Neural crest cell (in vitro differentiated cells): ENCODE data around the gene VCAN. TPM values are rescaled to one million over a fixed set of nuclear protein-coding genes. Genes with fewer than 3 reads are reported as not detected.

ENCODE experiments used
- DNase-seq: peaks from one replicate; pipeline ENCODE4 v3.0.0; 2021; ENCODE audit warnings: low read depth, mixed read lengths, low spot score
- H3K27ac Mint-ChIP-seq: one replicate; pipeline ENCODE4 v1.8.0; 2021; ENCODE audit warnings: mild to moderate bottlenecking, mixed read lengths; ENCODE audit not compliant: unreplicated experiment
- H3K27me3 Mint-ChIP-seq: 2 replicates; pipeline ENCODE4 v1.8.0; 2021; ENCODE audit warnings: low read depth, mild to moderate bottlenecking, mixed read lengths
- H3K36me3 Mint-ChIP-seq: 2 replicates; pipeline ENCODE4 v1.8.0; 2021; ENCODE audit warnings: low read depth, mild to moderate bottlenecking, mixed read lengths
- H3K4me1 Mint-ChIP-seq: 2 replicates; pipeline ENCODE4 v1.8.0; 2021; ENCODE audit warnings: mixed read lengths
- H3K4me3 Mint-ChIP-seq: one replicate; pipeline ENCODE4 v1.8.0; 2021; ENCODE audit warnings: mild to moderate bottlenecking, mixed read lengths
- H3K9me3 Mint-ChIP-seq: 2 replicates; pipeline ENCODE4 v1.8.0; 2021; ENCODE audit warnings: mixed read lengths
- total RNA-seq: library from RNA; stranded (reverse); gene quantifications from 2 replicates; pipeline ENCODE4 v1.2.1, GENCODE V29; 2021
- TF ChIP-seq, protein P1 (sequence below): fragments of 200-600 bp; sonication (generic); conservative IDR thresholded peaks from 2 replicates; pipeline ENCODE4 v1.5.0; 2021; ENCODE audit warnings: antibody characterized with exemption, mild to moderate bottlenecking

The VCAN gene
- total RNA-seq, 1 donor from 2014 or later: 236 TPM

DNA sequence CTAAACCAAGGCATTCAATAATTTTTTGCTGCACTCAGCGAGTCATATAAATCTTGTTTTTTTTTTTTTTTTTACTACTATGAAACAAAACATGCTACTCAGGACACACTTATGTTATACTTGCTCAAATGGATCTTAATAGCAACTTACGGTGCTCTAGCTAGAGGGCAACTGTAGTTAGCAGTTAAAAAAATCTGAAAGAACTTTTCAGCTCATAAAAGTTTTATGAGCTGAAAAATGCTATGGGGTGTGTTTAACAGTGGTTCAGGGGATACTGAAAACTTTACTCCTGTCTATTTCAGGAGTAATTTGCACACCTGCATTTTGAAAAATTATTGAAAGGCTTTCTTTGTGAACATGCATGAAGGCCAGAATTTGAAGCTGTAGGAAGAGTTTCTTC is 53.4 kb downstream of the VCAN start:
- Mint-ChIP-seq H3K9me3 (no peaks in the 10 kb centered on the region), H3K27me3 (peaks cover 7% of the 10 kb centered on the region), H3K4me3 (no peak overlapping the region), H3K36me3 (peaks cover 29% of the 10 kb centered on the region), H3K27ac (no peak overlapping the region), H3K4me1 (no peaks in the 10 kb centered on the region)
- no peak for DNase-seq
- TF ChIP-seq, protein P1, sequence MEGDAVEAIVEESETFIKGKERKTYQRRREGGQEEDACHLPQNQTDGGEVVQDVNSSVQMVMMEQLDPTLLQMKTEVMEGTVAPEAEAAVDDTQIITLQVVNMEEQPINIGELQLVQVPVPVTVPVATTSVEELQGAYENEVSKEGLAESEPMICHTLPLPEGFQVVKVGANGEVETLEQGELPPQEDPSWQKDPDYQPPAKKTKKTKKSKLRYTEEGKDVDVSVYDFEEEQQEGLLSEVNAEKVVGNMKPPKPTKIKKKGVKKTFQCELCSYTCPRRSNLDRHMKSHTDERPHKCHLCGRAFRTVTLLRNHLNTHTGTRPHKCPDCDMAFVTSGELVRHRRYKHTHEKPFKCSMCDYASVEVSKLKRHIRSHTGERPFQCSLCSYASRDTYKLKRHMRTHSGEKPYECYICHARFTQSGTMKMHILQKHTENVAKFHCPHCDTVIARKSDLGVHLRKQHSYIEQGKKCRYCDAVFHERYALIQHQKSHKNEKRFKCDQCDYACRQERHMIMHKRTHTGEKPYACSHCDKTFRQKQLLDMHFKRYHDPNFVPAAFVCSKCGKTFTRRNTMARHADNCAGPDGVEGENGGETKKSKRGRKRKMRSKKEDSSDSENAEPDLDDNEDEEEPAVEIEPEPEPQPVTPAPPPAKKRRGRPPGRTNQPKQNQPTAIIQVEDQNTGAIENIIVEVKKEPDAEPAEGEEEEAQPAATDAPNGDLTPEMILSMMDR: no peak

DNA sequence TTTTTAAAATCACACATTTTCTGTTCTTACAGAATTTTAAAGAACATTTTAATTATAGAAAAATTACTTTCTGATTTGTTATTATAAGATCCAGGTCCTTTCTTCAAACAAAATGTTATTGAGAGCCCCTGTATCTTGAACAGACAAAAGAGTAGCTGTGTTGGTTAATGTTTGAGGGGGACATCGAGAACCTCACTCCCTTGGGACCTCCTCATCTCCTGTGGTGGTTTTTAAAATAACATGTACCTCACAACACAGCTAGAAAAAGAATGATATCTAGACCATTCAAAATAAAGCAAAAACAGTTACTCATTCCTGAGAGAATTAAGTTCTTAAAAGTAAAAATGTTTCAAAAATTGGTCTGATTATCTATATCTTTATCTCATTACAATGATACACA is 54.7 kb downstream of the VCAN start:
- Mint-ChIP-seq H3K4me1 (peaks cover 13% of the 10 kb centered on the region), H3K27me3 (peaks cover 7% of the 10 kb centered on the region), H3K4me3 (no peak overlapping the region), H3K36me3 (peaks cover 21% of the 10 kb centered on the region), H3K27ac (no peak overlapping the region), H3K9me3 (no peaks in the 10 kb centered on the region)
- TF ChIP-seq, protein P1: no peak
- no peak for DNase-seq

DNA sequence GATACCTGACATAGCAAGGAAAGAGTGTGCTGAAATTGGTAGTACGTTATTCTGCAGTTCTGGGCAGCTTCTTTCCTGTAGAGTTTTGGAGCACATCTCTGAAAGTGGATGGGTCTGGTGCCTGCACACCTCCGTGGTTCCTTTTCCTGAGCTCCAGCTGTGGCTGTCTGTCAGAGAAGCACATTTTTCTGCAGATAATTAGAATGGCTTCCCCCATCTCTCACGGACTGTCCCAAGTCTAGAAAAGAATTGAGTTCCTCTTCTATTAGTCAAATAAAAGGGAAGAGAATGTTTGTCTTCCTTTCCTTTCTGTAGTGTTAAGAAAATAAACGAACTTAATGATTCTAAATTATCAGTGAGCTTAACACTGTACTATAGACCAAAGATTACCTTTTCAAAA is 55.7 kb downstream of the VCAN start:
- peaks cover 17% of the 10 kb centered on the region for H3K36me3 Mint-ChIP-seq
- H3K9me3 Mint-ChIP-seq: no peaks in the 10 kb centered on the region
- H3K27me3 Mint-ChIP-seq: peaks cover 7% of the 10 kb centered on the region
- H3K4me1 Mint-ChIP-seq: peaks cover 16% of the 10 kb centered on the region
- H3K4me3 Mint-ChIP-seq: no peak overlapping the region
- no peak overlapping the region for H3K27ac Mint-ChIP-seq
- DNase-seq: no peak
- TF ChIP-seq, protein P1: no peak

DNA sequence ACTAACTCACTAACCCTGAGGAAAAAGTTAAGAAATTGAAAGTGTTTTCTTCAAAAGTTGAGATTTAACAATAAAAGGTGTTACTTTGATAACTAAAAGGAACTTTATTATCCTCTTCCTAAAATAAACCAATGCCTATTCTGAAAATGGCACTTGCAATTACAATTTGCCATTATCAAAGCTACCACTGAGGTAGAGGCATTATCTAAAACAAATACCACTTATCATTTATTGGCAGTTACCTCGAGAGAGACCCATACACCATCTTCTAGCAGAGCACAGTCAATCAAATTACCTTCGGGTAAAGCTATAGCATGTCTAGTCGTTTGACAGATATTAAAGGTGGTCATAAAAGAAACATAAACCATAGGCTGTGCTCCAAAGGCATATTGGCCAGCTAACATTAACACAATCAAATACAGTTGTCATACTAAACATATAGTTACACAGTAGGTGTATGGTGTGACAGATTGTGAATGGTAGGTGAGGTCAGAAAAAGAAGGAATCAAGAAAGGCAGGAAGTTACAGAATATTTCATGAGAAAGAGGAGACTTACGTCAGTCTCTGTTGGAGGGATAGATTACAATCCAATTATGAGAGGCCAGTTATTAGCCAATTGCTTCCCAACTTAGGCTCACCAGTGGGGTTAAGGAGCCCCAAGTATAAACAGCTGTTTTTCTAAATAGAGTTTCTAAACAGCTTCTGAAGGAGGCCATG is 56.3 kb downstream of the VCAN start:
- Mint-ChIP-seq H3K27ac (no peak overlapping the region), H3K36me3 (peaks cover 13% of the 10 kb centered on the region), H3K4me3 (no peak overlapping the region), H3K4me1 (peaks cover 16% of the 10 kb centered on the region), H3K27me3 (peaks cover 7% of the 10 kb centered on the region), H3K9me3 (no peaks in the 10 kb centered on the region)
- DNase-seq: no peak
- TF ChIP-seq, protein P1: no peak

DNA sequence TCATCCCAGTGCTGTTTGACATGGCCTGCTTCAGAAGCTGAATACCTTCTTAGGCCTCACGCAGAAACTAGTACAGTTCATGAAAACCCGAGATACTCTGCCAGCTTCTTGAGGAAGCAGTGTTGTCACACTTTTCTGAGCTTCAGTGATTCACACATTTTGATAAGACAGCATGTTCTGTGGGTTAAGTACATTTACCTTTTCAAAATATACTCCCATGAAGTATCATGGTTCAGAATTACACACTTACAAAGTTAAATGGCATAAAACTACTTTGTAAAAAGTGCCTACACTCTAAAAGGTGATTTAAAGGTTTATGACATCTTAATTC is 56.9 kb downstream of the VCAN start:
- peaks cover 16% of the 10 kb centered on the region for H3K4me1 Mint-ChIP-seq
- no peak for DNase-seq
- TF ChIP-seq, protein P1: no peak

More for the DNA sequence above, 56.9 kb downstream of the VCAN start:
- H3K27me3 Mint-ChIP-seq: peaks cover 7% of the 10 kb centered on the region
- H3K9me3 Mint-ChIP-seq: no peaks in the 10 kb centered on the region
- H3K27ac Mint-ChIP-seq: no peak overlapping the region
- H3K36me3 Mint-ChIP-seq: peaks cover 13% of the 10 kb centered on the region
- H3K4me3 Mint-ChIP-seq: no peak overlapping the region
